Activated CD4-positive, alpha-beta T cell treated with anti-CD3 and anti-CD28 coated beads for 4 hours (primary cell): ENCODE data around the gene DUSP9.
"Not testable (repeated sequence)": the region's sequence is repeated elsewhere in the genome, so short reads cannot be mapped to it uniquely, and the experiment has no call there.

Experiments
- DNase-seq, 2 donors: peaks; one replicate each; pipeline ENCODE4 v3.0.0-alpha.2; 2020

The DUSP9 gene

GRCh38 chrX:153646620-153647373 is at the start of gene DUSP9:
Gene DUSP9 (plus strand): TSS chrX:153647203. CDS start chrX:153647954, 751 bp downstream.
- DNase-seq: no peak

GRCh38 chrX:153598541-153599191 is 48.3 kb upstream of the DUSP9 start, which contains the start of gene CCNQ:
Gene CCNQ (minus strand): TSS chrX:153599139. CDS start chrX:153599073, 66 bp downstream.
- peak in 1 of 2 donors; percentile 9 for DNase-seq

- peak; percentile 82 to 85 for DNase-seq
These were observed 47.6 kb upstream of the DUSP9 start for GRCh38 chrX:153599192-153600031.

GRCh38 chrX:153600032-153600373 is 47.0 kb upstream of the DUSP9 start:
- no peak for DNase-seq

- DNase-seq: no peak
These were observed 46.1 kb upstream of the DUSP9 start for GRCh38 chrX:153600921-153601320.

- no peak for DNase-seq
These were observed 45.4 kb upstream of the DUSP9 start for GRCh38 chrX:153601511-153602110.

- no peak for DNase-seq
These were observed 44.4 kb upstream of the DUSP9 start for GRCh38 chrX:153602601-153603000.

GRCh38 chrX:153603131-153603656 is 43.8 kb upstream of the DUSP9 start:
- no peak for DNase-seq

- not testable (repeated sequence) for DNase-seq
These were observed 42.2 kb upstream of the DUSP9 start for GRCh38 chrX:153604666-153605380.

GRCh38 chrX:153606503-153606902 is 40.5 kb upstream of the DUSP9 start:
- no peak for DNase-seq

GRCh38 chrX:153608376-153608775 is 38.6 kb upstream of the DUSP9 start:
- no peak for DNase-seq

GRCh38 chrX:153608806-153609205 is 38.2 kb upstream of the DUSP9 start:
- DNase-seq: no peak

- peak; percentile 77 for DNase-seq
These were observed 36.8 kb upstream of the DUSP9 start for GRCh38 chrX:153609917-153610835.

GRCh38 chrX:153610836-153611213 is 36.2 kb upstream of the DUSP9 start:
- no peak for DNase-seq

GRCh38 chrX:153611298-153612095 is 35.5 kb upstream of the DUSP9 start:
- no peak for DNase-seq

- no peak for DNase-seq
These were observed 34.6 kb upstream of the DUSP9 start for GRCh38 chrX:153612413-153612812.

GRCh38 chrX:153614818-153615217 is 32.2 kb upstream of the DUSP9 start:
- no peak for DNase-seq

GRCh38 chrX:153620576-153620975 is 26.4 kb upstream of the DUSP9 start:
- no peak for DNase-seq

- DNase-seq: no peak
These were observed 24.9 kb upstream of the DUSP9 start for GRCh38 chrX:153621949-153622598.
